Left kidney (tissue), 2 donors: ENCODE measurements around the gene ERBB2. TPM values are rescaled to one million over a fixed set of nuclear protein-coding genes. Genes with fewer than 3 reads are reported as not detected.
"Not testable (repeated sequence)": the region's sequence is repeated elsewhere in the genome, so short reads cannot be mapped to it uniquely, and the experiment has no call there.

Experiments used
- DNase-seq: peaks from one replicate; pipeline ENCODE4 v3.0.0-alpha.2; 2013
- polyA plus RNA-seq: library from polyadenylated mRNA; unstranded; fragments of 120-200 nt; gene quantifications from one replicate; pipeline ENCODE4 v1.2.1, GENCODE V29; 2013; ENCODE audit not compliant: insufficient read length

ERBB2 gene
- polyA plus RNA-seq, 1 donor = 173 TPM

DNA sequence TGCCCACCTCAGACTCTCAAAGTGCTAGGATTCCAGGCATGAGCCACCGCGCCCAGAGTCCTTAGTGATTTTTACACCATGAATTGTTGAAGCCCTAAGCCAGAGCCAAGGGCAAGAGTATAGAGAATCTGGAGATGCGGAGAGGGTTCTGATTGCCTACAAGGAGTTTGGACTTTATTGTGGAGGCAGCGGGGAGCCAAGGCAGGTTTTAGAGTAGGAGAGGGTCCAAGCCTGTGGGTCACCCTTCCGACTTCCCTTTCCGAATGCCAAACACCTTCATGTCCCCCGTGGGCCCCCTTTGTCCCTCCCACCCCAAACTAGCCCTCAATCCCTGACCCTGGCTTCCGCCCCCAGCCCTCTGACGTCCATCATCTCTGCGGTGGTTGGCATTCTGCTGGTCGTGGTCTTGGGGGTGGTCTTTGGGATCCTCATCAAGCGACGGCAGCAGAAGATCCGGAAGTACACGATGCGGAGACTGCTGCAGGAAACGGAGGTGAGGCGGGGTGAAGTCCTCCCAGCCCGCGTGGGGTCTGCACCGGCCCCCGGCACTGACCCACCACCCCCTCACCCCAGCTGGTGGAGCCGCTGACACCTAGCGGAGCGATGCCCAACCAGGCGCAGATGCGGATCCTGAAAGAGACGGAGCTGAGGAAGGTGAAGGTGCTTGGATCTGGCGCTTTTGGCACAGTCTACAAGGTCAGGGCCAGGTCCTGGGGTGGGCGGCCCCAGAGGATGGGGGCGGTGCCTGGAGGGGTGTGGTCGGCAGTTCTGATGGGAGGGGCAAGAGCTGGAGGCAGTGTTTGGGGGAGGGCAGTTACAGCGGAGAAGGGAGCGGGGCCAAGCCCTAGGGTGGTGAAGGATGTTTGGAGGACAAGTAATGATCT lies 23.3 kb downstream of the ERBB2 start:
- DNase-seq = no peak

DNA sequence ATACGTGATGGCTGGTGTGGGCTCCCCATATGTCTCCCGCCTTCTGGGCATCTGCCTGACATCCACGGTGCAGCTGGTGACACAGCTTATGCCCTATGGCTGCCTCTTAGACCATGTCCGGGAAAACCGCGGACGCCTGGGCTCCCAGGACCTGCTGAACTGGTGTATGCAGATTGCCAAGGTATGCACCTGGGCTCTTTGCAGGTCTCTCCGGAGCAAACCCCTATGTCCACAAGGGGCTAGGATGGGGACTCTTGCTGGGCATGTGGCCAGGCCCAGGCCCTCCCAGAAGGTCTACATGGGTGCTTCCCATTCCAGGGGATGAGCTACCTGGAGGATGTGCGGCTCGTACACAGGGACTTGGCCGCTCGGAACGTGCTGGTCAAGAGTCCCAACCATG lies 24.9 kb downstream of the ERBB2 start:
- DNase-seq = no peak

DNA sequence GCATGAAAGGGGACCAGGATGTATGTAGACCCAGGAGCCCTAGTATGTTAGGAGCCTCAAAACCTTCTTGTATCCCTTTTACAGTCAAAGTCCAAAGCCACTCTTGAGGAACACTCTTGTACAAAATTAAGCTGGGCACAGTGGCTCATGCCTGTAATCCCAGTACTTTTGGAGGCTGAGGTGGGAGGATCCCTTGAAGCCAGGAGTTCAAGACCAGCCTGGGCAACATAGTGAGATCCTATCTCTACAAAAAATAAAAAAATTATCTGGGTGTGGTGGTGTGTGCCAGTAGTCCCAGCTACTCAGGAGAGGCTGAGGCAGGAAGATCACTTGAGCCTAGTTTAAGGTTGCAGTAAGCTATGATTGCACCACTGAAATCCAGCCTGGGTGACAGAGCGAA lies 26.1 kb downstream of the ERBB2 start:
- not testable (repeated sequence) for DNase-seq

DNA sequence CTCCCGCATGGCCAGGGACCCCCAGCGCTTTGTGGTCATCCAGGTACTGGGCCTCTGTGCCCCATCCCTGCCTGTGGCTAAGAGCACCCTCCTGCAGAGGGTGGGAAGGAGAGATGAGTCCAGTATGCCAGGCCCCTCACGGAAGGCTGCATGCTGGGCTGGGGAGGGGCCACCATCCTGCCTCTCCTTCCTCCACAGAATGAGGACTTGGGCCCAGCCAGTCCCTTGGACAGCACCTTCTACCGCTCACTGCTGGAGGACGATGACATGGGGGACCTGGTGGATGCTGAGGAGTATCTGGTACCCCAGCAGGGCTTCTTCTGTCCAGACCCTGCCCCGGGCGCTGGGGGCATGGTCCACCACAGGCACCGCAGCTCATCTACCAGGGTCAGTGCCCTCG lies 26.8 kb downstream of the ERBB2 start:
- no peak for DNase-seq

DNA sequence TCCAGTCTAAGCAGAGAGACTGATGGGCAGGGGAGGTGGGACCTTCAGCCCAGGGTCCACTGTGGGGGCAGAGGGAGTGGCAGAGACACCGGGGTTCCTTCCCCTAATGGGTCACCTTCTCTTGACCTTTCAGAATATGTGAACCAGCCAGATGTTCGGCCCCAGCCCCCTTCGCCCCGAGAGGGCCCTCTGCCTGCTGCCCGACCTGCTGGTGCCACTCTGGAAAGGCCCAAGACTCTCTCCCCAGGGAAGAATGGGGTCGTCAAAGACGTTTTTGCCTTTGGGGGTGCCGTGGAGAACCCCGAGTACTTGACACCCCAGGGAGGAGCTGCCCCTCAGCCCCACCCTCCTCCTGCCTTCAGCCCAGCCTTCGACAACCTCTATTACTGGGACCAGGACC lies 27.7 kb downstream of the ERBB2 start:
- DNase-seq = no peak

DNA sequence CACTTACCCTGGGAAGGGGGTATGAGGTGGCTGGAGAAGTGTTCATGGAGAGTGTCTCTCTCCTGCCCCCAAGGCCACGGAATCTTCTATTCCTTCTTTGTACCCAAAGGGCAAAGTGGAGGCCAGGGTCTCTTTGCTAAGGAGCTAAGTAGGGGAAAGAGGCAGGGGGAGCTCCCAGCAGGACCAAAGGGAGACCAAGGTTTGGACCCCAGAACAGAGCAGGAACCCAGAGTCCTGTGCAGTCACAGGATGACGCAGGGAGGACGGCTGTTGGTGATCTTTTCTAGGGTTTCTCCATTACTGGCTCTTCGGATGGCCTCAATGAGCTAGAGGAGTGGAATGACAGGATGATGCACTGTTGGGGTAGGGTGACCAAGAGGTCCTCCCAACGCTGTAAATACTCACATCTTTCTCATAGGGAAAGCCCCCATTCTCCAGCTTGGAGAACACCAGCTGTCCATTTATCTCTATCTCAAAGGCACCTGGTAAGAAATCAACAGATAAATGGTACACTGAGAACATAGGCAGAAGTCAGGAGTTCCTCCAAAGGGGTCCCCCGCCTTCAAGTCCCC lies 29.5 kb downstream of the ERBB2 start:
- DNase-seq = no peak

DNA sequence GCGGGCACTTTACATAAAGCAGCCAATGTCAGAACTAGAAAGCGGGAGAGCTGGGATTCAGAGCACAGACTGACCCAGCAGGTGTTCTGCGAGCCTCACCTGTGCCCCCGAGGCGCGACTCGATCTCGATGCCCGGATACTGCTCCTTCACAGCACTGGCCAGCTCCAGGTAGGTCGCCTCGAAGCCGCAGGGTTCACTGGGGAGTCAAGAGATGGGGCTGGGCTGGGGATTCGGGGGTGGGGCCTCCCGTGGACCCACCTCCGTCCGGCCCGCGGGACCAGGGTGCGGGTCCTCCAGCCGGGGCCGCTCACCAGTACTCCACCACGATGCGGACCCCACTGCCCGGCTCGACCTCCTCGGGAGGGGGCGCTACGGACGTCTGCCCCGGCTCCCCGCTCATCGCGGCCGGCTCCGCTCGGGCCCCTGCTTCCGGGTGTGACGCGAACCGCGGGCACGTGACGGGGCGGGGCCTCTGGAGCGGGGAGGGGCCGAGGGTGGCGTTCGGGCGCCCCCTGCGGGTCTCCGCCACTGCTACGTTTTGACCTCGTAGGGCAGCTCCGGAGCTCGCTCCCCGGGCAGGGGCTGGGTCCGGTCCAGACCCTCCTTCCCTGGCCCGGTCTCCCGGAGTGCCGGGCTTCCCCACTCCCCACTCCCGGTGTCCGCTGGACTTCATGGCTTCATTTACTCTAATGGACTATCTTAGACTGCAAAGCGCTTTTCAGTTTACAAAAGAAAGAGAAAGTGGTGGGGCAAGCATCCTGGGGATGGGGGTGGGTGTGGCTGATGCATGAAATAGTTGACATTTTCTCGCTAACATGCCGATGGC lies 30.4 kb downstream of the ERBB2 start, which contains the start of gene MIEN1:
TSS of gene MIEN1 (minus strand) at position 438 of the 827 bp plus-strand sequence. CDS start at position 401, 37 bp downstream.
- peak; percentile 84 for DNase-seq

DNA sequence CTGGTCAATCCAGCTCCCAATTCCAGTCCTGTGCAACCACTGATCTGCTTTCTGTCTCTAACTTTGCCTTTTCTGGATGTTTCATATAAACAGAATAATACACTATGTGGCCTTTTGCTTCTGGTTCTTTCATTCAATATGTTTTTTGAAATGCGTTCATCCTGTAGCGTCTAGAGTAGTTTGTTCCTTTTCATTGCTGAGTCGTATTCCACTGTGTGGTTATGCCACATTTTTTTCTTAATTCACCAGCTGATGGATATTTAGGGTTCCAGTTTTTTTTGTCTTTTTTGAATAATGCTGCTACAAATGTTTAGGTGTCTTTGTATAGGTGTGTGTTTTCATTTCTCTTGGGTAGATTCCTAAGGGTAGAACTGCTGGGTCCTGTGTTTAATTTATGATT lies 32.7 kb downstream of the ERBB2 start:
- no peak for DNase-seq

DNA sequence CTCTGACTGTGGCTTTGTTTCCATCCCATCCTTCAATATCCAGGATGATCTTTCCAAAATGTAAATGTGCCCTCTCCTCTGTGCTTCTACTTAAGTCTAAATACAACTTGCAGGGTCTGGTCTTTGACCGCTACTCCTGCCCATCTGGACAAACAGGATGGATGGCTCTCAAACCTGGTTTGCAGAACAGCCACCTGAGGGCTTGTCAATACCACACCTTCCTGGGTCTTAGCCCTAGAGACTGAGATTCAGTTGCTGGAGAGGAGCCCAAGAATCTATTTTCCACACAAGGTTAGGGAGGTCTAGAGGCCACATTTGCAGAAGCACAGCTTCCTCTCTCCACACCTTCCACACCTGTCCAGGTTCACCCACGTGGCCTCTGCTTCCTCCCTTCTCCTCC lies 36.0 kb downstream of the ERBB2 start:
- DNase-seq = no peak

DNA sequence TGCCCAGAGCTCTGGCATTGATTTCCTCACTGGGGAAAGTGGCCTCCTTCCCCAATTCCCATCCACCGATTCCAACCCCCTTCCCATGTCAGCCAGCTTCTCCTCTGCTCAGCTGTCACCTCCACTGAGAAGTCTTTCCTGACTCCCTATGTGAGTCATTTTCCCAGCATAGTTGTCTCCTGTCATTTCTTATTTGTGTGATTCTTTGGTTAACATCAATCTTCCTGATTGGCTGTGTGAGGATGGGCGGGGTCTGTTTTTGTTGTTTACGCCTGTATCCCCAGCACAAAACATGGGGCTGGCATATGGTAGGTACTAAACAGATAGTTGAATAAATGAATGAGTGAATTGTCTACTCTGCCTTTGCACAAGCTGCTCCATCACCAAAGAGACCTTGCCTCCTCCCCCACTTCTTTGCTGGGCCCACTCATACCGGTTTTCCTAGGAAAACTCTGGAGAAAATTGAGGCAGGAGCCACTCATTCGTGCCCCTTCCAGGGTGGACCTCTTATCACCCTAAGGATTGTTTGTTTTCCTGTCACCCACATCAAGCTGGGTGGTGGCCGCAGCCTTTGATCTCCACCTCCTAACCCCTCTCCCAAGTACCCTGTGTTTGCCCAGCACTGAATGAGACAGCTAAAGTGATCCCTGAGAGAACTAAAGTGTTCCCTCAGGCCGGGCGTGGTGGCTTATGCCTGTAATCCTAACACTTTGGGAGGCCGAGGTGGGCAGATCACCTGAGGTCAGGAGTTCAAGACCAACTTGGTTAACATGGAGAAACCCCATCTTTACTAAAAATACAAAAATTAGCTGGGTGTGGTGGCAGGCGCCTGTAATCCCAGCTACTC lies 36.7 kb downstream of the ERBB2 start:
- no peak for DNase-seq

DNA sequence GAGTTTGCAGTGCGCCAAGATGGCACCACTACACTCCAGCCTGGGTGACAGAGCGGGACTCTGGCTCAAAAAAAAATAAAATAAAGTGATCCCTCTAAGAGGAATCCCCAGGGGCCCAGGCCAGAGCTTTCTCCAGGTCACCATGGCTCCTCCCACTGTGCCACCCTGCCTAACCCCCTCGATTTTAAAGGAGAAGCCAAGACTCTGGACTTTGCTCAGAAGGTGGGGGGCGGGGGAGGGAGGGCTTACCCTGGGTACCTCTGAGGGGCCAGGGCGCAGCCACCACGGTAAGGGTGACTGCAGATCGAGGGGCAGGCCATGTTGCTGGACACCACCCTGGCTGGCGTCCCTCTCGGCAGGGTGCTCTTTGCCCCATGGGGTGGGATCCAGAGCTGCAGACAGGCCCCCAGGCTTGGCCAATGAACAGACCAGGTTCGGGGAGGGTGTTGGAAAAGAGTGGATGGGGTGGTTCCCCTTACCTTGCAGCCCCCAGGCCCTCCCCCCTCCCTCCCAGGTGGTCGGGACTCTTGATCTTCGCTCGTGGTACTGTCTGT lies 37.4 kb downstream of the ERBB2 start:
- DNase-seq = no peak

DNA sequence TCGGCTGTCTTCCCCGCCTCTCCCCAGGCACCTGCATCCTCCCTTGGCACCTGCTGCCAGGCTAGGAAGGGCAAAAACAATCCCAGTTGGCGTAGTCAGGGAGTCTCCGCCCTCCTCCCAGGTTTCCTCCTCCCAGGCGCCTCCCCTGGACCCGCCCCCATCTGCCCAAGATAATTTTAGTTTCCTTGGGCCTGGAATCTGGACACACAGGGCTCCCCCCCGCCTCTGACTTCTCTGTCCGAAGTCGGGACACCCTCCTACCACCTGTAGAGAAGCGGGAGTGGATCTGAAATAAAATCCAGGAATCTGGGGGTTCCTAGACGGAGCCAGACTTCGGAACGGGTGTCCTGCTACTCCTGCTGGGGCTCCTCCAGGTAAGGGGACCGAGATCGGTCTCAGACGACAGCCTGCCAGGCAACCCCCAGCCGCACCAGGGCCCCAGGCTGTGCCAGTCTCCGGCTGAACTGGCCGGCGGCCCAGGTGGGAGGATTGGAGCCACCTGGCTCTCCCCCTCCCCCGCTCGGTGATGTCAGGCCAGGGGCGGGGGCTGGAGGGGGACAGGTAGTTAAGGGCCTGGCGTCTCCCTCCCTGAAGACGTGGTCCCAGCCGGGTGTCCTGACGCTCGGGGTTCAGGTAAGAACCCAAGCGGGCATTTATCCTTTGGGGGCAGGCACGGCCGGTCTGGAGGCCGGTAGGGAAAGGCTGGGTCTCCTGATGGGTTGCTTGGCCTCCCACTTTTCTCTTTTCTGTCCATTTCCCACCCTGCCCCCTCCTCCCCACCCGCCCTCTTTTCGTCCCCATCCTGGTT lies 38.1 kb downstream of the ERBB2 start, which contains the start of gene GRB7:
TSS of gene GRB7 (plus strand) at position 179 of the 808 bp plus-strand sequence. CDS start 4,364 bp downstream, outside the sequence.
- DNase-seq = peak; percentile 78

DNA sequence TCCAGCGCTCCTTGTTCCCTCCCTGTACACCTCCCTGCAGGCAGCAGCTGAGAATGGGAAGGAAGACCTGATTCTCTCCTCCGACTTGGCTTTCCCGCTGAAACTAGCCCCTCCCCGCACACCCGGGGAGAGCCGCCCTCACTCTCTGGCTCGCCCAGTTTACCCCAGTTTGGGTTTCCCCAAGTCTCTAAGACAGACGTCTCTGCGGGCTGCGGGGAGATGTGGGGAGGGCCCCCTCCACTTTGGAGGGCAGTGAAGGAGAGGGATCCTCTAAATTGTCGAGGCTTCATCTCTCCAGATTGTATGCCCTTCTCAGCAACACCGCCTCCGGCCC lies 38.7 kb downstream of the ERBB2 start:
- no peak for DNase-seq

DNA sequence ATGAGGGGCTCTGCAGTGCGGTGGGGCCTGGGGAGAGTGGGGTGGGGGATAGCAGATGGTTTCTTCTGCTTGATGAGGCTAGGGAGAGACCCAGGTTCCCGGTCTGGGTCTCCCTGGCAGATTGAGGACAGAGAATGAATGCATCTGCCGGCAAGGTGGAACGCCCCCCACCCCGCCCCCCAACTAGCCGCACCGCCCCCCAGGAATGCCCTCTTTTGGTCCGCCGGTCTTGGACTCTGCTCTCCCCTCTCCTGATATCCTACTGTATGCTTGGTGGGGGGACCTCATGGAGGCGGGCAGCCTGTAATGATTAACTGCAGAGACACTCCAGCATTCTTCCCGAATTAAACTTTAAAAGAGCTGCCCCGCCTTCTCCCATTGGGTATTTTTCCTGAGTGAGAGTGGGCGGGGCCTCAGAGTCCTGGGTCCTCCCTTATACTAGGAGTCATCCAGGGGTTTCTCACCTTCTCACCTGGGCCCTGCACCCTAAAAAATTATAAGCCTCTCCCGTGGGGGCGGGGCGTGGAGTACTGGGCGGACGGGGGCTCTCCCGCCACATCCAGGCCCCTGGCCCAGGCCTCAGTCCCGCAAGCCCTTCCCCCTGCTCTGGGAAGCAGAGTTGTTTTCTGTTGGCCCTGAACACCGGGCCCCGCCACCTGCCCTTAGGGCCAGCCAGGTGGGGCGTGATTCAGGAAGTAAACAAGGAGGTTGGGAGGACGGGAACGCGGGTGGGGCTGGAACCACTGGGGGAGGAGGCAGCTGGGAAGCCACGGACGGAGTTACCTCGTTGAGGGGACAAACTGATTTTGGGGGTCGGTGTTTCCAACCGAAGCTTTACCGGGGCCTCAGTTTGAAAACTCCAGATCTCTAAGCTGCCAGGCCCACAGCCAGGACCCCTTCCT lies 39.4 kb downstream of the ERBB2 start:
- peak; percentile 87 for DNase-seq

DNA sequence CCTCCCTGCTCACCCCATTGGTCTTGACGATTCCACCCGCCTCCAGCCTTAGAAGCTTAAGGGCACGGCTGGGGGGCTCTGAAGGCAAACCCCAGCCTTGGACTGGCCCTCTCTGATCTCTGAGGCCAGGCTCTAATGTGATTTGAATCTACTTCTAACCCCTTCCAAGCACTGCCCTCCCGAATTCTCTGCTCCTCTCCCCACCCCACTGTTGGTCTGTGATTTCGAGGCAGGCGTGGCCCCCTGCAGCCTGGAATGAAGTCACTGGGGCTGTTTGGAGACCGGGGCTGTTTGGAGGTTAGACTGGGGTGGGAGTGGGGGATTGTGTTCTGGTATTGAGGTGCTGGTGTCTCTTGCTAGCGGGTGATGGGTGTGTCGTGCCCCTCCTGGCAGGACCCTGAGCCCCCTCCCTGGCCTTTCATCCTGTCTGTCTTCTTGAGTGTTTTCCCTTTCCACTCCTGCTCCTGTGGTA lies 40.1 kb downstream of the ERBB2 start:
- DNase-seq = no peak

DNA sequence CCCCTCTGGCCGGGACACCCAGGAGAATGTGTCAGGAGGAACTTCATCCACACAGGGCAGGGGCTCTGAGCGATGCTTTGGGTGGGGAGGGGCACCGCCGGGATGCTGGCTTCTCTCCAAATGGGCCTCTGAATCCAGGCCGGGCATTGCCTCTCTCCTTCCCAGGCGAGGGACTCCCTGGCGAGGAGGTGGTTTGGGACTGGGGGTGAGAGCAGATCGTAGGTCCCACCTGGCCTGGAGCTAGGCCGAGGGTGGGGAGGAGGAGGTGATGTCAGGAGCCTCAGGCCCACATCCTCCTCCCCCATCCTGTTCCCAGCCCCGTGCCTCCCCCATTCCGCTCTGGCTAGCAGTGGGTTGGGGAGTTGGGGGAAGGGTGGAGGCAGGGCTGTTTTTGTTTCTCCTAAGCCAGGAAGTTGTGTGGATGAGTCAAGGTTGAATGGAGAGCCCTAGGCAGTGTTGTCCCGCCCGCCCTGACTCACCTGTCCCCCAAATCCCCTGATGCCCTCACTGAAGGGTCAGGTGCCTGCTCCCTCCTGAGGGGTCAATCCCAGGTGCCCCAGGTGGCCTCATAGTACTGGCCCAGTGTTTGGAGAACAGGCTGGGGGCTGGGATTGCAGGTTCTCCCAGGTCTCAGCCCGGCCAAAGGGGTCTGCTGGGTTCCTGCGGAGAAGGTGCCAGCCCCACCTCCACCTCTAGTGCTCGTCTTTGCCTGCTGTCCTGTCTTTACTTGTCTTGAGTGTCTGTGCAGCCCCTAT lies 40.7 kb downstream of the ERBB2 start:
- DNase-seq = peak; percentile 81

DNA sequence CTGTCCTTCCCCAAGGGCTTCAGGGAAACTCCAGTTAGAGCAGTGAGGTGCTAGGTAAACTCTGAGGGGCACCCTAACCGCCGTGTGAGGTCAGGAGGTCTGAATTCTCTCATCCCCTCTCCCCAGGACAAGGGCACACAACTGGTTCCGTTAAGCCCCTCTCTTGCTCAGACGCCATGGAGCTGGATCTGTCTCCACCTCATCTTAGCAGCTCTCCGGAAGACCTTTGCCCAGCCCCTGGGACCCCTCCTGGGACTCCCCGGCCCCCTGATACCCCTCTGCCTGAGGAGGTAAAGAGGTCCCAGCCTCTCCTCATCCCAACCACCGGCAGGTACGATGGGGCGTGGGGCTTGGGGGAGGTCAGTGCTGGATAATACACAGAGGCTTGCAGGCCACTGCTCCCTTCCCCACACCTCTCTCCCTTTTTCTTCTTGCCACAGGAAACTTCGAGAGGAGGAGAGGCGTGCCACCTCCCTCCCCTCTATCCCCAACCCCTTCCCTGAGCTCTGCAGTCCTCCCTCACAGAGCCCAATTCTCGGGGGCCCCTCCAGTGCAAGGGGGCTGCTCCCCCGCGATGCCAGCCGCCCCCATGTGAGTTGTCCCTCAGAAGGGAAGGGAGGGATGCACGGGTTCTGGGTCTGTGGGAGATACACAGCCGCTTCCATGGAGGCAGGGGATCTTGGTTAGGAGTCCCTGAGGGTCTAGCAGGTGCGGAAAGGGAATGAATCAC lies 42.4 kb downstream of the ERBB2 start:
- no peak for DNase-seq
